VCaP (cell line): Measurements from ENCODE around the gene TBX18.

ENCODE experiments used
- H3K27ac ChIP-seq: fragments of 450-650 bp; 2 replicates; pipeline ENCODE4 v1.5.1; 2017
- CTCF ChIP-seq: fragments of 450-650 bp; conservative IDR thresholded peaks from 2 replicates; pipeline ENCODE4 v1.5.1; 2017; ENCODE audit warnings: mild to moderate bottlenecking, moderate library complexity

The TBX18 gene

GRCh38 chr6:84767526-84768201 is 3.3 kb upstream of the TBX18 start:
- H3K27ac ChIP-seq: no peak overlapping the region
- no peak for TF ChIP-seq CTCF

- no peak for TF ChIP-seq CTCF
- no peak overlapping the region for H3K27ac ChIP-seq
Observed at GRCh38 chr6:84766799-84767525, 2.6 kb upstream of the TBX18 start.

GRCh38 chr6:84766118-84766798 is 1.9 kb upstream of the TBX18 start:
- no peak overlapping the region for H3K27ac ChIP-seq
- no peak for TF ChIP-seq CTCF

GRCh38 chr6:84763886-84764331 is 489 bp downstream of the TBX18 start:
- H3K27ac ChIP-seq: peak overlapping the region; percentile 15; the same call in 1 of the 2 replicates
- TF ChIP-seq CTCF: no peak

- TF ChIP-seq CTCF: no peak
- H3K27ac ChIP-seq: no peak overlapping the region
Observed at GRCh38 chr6:84763003-84763885, 1.2 kb downstream of the TBX18 start.

- TF ChIP-seq CTCF: no peak
- H3K27ac ChIP-seq: no peak overlapping the region
Observed at GRCh38 chr6:84762220-84763002, 2.0 kb downstream of the TBX18 start.
